SK-N-SH (cell line): ENCODE results near the gene SF3A2. TPM values are rescaled to one million over a fixed set of nuclear protein-coding genes. Genes with fewer than 3 reads are reported as not detected.

Experiments used
- CTCF ChIA-PET: fragments of 300-600, 350-600 bp; formaldehyde crosslinking; extraction: SDS; loops from one replicate; lab custom pipeline; 2021; lab: Yijun Ruan, JAX
- POLR2A ChIA-PET: fragments of 350-600 bp; sonication (Branson Sonifier 250); formaldehyde crosslinking; extraction: SDS; loops from one replicate; lab custom pipeline; 2020; ENCODE audit warnings: antibody characterized with exemption, inconsistent platforms; lab: Yijun Ruan, JAX
- DNase-seq: peaks from one replicate; pipeline ENCODE4 v3.0.0; 2012
- H2AFZ ChIP-seq: fragments of 200-600 bp; sonication (generic); 2 replicates; pipeline ENCODE4 v1.8.1; 2016; ENCODE audit warnings: antibody characterized with exemption, mild to moderate bottlenecking, low read depth
- H3F3A ChIP-seq: fragments of 200-600 bp; sonication (generic); replicated peaks from 2 replicates; pipeline ENCODE3; 2016; ENCODE audit warnings: antibody characterized with exemption, mild to moderate bottlenecking; ENCODE audit not compliant: insufficient read depth
- H3K27ac ChIP-seq, 2 experiments: fragments of 200-500 bp in 1 of 2; fragments of 200-600 bp in 1 of 2; sonication (Bioruptor generic) in 1 of 2; sonication (generic), shearing (Covaris generic) in 1 of 2; 2 replicates each; pipeline versions ENCODE4 v1.5.1 to v1.6.1; 2014 to 2016; ENCODE audit warnings: low read depth in 2 of 2, inconsistent platforms in 1 of 2, low read length in 1 of 2, mild to moderate bottlenecking in 1 of 2, mixed read lengths in 1 of 2
- H3K27me3 ChIP-seq: fragments of 200-600 bp; sonication (generic), shearing (Covaris generic); 2 replicates; pipeline ENCODE4 v1.6.1; 2016; ENCODE audit warnings: mixed run types; ENCODE audit not compliant: insufficient read depth
- H3K36me3 ChIP-seq, 2 experiments: fragments of 200-500 bp in 1 of 2; fragments of 200-600 bp in 1 of 2; sonication (Bioruptor generic) in 1 of 2; sonication (generic) in 1 of 2; replicated peaks in 1 of 2; 2 replicates each; pipeline versions ENCODE3 to v1.5.1; 2014 to 2016; ENCODE audit warnings: low read length in 1 of 2, mild to moderate bottlenecking in 1 of 2; ENCODE audit not compliant: insufficient read depth in 2 of 2, control insufficient read depth in 1 of 2
- H3K4me1 ChIP-seq, 2 experiments: fragments of 200-500 bp in 1 of 2; fragments of 200-600 bp in 1 of 2; sonication (Bioruptor generic) in 1 of 2; sonication (generic), shearing (Covaris generic) in 1 of 2; 2 replicates each; pipeline versions ENCODE4 v1.5.1 to v1.6.1; 2014 to 2016; ENCODE audit warnings: low read depth in 1 of 2, low read length in 1 of 2, mixed run types in 1 of 2; ENCODE audit not compliant: insufficient read depth in 2 of 2, control insufficient read depth in 1 of 2
- H3K4me2 ChIP-seq: fragments of 200-600 bp; sonication (generic), shearing (Covaris generic); 2 replicates; pipeline ENCODE4 v1.6.1; 2017; ENCODE audit warnings: mixed run types
- H3K4me3 ChIP-seq, 2 experiments: fragments of 200-500 bp in 1 of 2; fragments of 200-600 bp in 1 of 2; sonication (Bioruptor generic) in 1 of 2; sonication (generic), shearing (Covaris generic) in 1 of 2; 2 replicates each; pipeline versions ENCODE4 v1.5.1 to v1.8.1; 2014 to 2016; ENCODE audit warnings: low read depth in 2 of 2, inconsistent platforms in 1 of 2, low read length in 1 of 2, mild to moderate bottlenecking in 1 of 2, mixed read lengths in 1 of 2, moderate library complexity in 1 of 2
- H3K79me2 ChIP-seq: fragments of 200-600 bp; sonication (generic); 2 replicates; pipeline ENCODE4 v1.8.1; 2017; ENCODE audit warnings: mild to moderate bottlenecking; ENCODE audit not compliant: insufficient read depth
- H3K9ac ChIP-seq: fragments of 200-600 bp; sonication (generic); 2 replicates; pipeline ENCODE4 v1.6.1; 2017; ENCODE audit warnings: mixed run types
- H3K9me2 ChIP-seq: fragments of 200-600 bp; sonication (generic); 2 replicates; pipeline ENCODE4 v1.6.1; 2017; ENCODE audit warnings: mixed run types
- H3K9me3 ChIP-seq: fragments of 200-600 bp; sonication (generic); 2 replicates; pipeline ENCODE4 v1.6.1; 2017; ENCODE audit warnings: mixed run types, mild to moderate bottlenecking, moderate library complexity
- H4K20me1 ChIP-seq: fragments of 200-600 bp; sonication (generic); 2 replicates; pipeline ENCODE4 v1.6.1; 2017; ENCODE audit warnings: mild to moderate bottlenecking, mixed run types; ENCODE audit not compliant: insufficient read depth
- EP300 ChIP-seq, 2 experiments: IDR thresholded peaks; 2 replicates each; pipeline versions ENCODE4 v1.4.0 to v1.6.1; 2012; ENCODE audit warnings: borderline replicate concordance in 1 of 2, low read depth in 1 of 2, low read length in 1 of 2
- EZH2phosphoT487 ChIP-seq: fragments of 200-600 bp; sonication (generic); IDR thresholded peaks from 2 replicates; pipeline ENCODE4 v1.6.1; 2017; ENCODE audit warnings: low read depth, mixed run types, mild to moderate bottlenecking, antibody characterized with exemption, moderate library complexity, borderline replicate concordance
- FOSL2 ChIP-seq: IDR thresholded peaks from 2 replicates; pipeline ENCODE4 v1.4.0; 2012; ENCODE audit warnings: low read depth, mild to moderate bottlenecking, moderate library complexity, borderline replicate concordance
- GATA2 ChIP-seq: sonication (generic); formaldehyde crosslinking; IDR thresholded peaks from 2 replicates; pipeline ENCODE4 v1.5.0; 2020; ENCODE audit warnings: mild to moderate bottlenecking, missing genetic modification reagents
- MEF2A ChIP-seq: IDR thresholded peaks from 2 replicates; pipeline ENCODE4 v1.4.0; 2012; ENCODE audit warnings: low read depth, borderline replicate concordance
- MXI1 ChIP-seq: IDR thresholded peaks from 2 replicates; pipeline ENCODE4 v1.6.1; 2012; ENCODE audit warnings: mild to moderate bottlenecking, low read depth, low read length, improper control_type of control experiment
- NFIC ChIP-seq: IDR thresholded peaks from 2 replicates; pipeline ENCODE4 v1.4.0; 2012; ENCODE audit warnings: borderline replicate concordance
- NRF1 ChIP-seq: IDR thresholded peaks from 2 replicates; pipeline ENCODE4 v1.6.1; 2012; ENCODE audit warnings: low read depth, mild to moderate bottlenecking, low read length
- POLR2AphosphoS5 ChIP-seq: IDR thresholded peaks from 2 replicates; pipeline ENCODE4 v1.6.1; 2012; ENCODE audit warnings: low read depth, low read length
- RAD21 ChIP-seq: IDR thresholded peaks from 2 replicates; pipeline ENCODE4 v1.6.1; 2012; ENCODE audit warnings: mild to moderate bottlenecking, low read length
- RCOR1 ChIP-seq: fragments of 150-350 bp; IDR thresholded peaks from 2 replicates; pipeline ENCODE4 v1.6.1; 2017; ENCODE audit warnings: antibody characterized with exemption, low read length
- RFX5 ChIP-seq: IDR thresholded peaks from 2 replicates; pipeline ENCODE4 v1.6.1; 2012; ENCODE audit warnings: mild to moderate bottlenecking, improper control_type of control experiment, low read length
- RXRA ChIP-seq: IDR thresholded peaks from 2 replicates; pipeline ENCODE4 v1.4.0; 2012; ENCODE audit warnings: low read depth, mild to moderate bottlenecking, borderline replicate concordance
- SIN3A ChIP-seq: IDR thresholded peaks from 2 replicates; pipeline ENCODE4 v1.6.1; 2012; ENCODE audit warnings: low read depth, mild to moderate bottlenecking, low read length, moderate library complexity, borderline replicate concordance
- SMC3 ChIP-seq: IDR thresholded peaks from 2 replicates; pipeline ENCODE4 v1.6.1; 2012; ENCODE audit warnings: low read depth, low read length, improper control_type of control experiment
- TAF1 ChIP-seq: IDR thresholded peaks from 2 replicates; pipeline ENCODE4 v1.6.1; 2012; ENCODE audit warnings: low read depth, mild to moderate bottlenecking, low read length, moderate library complexity, borderline replicate concordance
- TEAD4 ChIP-seq: IDR thresholded peaks from 2 replicates; pipeline ENCODE4 v1.4.0; 2012; ENCODE audit warnings: mild to moderate bottlenecking, borderline replicate concordance; ENCODE audit not compliant: insufficient read depth
- YY1 ChIP-seq: IDR thresholded peaks from 2 replicates; pipeline ENCODE4 v1.4.0; 2012; ENCODE audit warnings: low read depth, mild to moderate bottlenecking
- WGBS: methylation state at CpG from one replicate; pipeline ENCODE4 v1.1.6; 2017; ENCODE audit warnings: low lambda C conversion rate; 5-methylcytosine and 5-hydroxymethylcytosine counted together
- polyA plus RNA-seq, 3 experiments: library from polyadenylated mRNA; depleted of rRNA; stranded (reverse); fragments of >200 nt; gene quantifications; 2 replicates each; pipeline ENCODE4 v1.2.3, GENCODE V29; 2012
- TF ChIP-seq, protein P1 (sequence below): fragments of 200-600 bp; sonication (generic); IDR thresholded peaks from 2 replicates; pipeline ENCODE4 v1.6.1; 2017; ENCODE audit warnings: antibody characterized with exemption, mild to moderate bottlenecking, moderate library complexity
- TF ChIP-seq, protein P2 (sequence below): IDR thresholded peaks from 2 replicates; pipeline ENCODE4 v1.4.0; 2012; ENCODE audit warnings: low read depth
- TF ChIP-seq, protein P3 (sequence below): fragments of 150-350 bp; IDR thresholded peaks from 2 replicates; pipeline ENCODE4 v1.6.1; 2017; ENCODE audit warnings: antibody characterized with exemption, low read length, low read depth, borderline replicate concordance
- TF ChIP-seq, protein P4 (sequence below): IDR thresholded peaks from 2 replicates; pipeline ENCODE4 v1.4.0; 2012; ENCODE audit warnings: low read depth, borderline replicate concordance

The SF3A2 gene
- polyA plus RNA-seq, 1 of the 3 experiments (the other 2 are of a cell fraction), result 55.8 TPM

DNA sequence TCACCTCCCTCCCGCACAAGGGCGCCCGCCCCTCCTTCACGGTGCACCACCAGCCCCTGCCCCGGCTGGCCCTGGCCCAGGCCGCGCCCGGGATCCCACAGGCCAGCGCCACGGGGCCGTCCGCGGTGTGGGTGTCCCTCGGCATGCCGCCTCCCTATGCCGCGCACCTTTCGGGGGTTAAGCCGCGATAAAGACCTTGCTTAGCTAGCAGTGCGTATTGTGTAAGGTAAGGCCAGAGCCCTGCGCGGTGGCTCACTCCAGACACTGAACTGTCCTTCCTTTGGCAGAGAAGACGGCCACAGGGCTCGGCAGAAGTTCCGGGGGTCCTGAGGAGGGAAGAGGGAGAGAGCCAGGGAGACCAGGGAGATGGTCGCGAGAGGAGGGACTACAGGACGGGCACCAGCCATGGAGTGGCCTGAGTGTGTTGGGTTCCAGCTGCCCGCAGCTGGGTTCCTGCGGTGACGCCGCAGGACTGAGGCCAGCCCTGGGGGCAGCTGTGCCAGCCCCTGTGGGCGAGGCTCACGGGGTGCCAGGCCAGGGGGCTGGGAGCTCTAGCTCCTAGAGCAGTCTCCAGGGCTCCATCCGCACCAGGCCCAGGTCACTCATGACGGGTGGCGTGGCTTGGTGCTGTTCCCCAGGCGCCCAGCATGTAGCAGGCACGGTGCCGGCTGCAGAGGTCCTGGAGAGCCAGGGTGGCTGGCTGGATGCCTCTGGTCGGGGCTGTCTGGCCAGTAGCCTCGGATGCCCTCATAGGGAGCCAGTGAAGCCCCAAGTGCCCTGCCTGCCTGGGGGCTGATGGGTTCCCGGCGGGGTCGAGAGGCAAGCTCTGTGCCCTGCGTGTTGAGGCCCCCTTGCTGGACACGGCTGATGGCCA, 8.2 kb upstream of the SF3A2 start (continued):
- no peak for TF ChIP-seq TEAD4
- no peak for TF ChIP-seq RXRA
- TF ChIP-seq, protein P1, sequence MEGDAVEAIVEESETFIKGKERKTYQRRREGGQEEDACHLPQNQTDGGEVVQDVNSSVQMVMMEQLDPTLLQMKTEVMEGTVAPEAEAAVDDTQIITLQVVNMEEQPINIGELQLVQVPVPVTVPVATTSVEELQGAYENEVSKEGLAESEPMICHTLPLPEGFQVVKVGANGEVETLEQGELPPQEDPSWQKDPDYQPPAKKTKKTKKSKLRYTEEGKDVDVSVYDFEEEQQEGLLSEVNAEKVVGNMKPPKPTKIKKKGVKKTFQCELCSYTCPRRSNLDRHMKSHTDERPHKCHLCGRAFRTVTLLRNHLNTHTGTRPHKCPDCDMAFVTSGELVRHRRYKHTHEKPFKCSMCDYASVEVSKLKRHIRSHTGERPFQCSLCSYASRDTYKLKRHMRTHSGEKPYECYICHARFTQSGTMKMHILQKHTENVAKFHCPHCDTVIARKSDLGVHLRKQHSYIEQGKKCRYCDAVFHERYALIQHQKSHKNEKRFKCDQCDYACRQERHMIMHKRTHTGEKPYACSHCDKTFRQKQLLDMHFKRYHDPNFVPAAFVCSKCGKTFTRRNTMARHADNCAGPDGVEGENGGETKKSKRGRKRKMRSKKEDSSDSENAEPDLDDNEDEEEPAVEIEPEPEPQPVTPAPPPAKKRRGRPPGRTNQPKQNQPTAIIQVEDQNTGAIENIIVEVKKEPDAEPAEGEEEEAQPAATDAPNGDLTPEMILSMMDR, result no peak
- TF ChIP-seq YY1, result no peak
- TF ChIP-seq TAF1, result no peak
- no peak for TF ChIP-seq EZH2phosphoT487
- no peak for TF ChIP-seq MEF2A
- TF ChIP-seq, protein P2, sequence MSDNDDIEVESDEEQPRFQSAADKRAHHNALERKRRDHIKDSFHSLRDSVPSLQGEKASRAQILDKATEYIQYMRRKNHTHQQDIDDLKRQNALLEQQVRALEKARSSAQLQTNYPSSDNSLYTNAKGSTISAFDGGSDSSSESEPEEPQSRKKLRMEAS, result no peak
- TF ChIP-seq, protein P3, sequence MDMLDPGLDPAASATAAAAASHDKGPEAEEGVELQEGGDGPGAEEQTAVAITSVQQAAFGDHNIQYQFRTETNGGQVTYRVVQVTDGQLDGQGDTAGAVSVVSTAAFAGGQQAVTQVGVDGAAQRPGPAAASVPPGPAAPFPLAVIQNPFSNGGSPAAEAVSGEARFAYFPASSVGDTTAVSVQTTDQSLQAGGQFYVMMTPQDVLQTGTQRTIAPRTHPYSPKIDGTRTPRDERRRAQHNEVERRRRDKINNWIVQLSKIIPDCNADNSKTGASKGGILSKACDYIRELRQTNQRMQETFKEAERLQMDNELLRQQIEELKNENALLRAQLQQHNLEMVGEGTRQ, result no peak

DNA sequence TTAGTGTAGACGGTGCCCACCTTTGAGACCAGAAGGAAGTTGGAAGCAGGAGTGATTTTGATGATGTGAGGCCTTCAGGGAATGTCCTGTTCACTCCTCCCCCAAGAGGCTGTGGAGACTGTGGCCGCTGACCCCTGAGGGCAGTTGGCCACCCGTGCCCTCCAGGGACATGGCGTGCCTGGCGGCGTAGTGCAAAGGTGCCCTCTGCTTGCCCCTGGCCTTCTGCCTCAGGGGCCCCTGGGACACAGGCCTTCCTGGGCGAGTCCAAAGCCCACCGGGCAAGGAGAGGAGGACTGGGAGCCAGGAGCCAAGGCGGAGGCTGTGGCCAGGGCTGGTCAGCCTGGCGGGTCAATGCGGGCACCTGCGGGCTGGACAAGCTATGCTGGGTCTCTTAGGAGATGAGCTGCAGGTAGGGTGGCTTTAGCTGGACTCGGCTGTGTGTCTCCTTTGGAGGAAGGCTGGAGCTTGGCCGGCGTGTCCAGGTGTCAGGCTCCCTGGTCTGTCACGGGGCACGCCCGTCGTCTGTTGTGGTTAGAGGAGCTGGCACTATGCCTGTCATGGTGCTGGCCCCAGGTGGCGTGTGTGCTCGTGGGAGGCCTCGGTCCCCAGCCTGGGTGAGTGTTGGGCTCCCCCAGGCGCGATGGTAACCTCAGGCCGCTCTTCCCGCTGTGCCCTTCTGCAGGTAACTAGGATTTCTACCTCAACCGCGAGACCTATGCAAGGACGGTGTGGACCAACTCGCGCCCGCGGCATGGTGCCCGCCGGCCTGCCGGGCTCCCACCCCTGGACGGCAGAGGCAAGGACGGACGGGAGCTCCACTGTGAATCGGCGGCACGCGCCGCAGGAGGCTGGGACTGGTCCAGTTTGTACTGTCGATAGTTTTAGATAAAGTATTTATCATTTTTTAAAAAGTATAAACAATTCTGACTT, 7.3 kb upstream of the SF3A2 start:
- H3K36me3 ChIP-seq, result peaks cover 5 to 51% of the 10 kb centered on the region in 2 experiments
- no peaks in the 10 kb centered on the region for H3K9me3 ChIP-seq
- H3F3A ChIP-seq, result peaks cover 24% of the 10 kb centered on the region
- POLR2A ChIA-PET, result interaction anchor here (0.6 to 1.2 kb wide), 3 partner anchors 20 to 208 kb away, joined by 3 read pairs; partner anchors contain the start of gene AMH
- H3K27ac ChIP-seq, result no peak overlapping the region; a peak in 1 of 4 replicates
- no peaks in the 10 kb centered on the region for H3K9me2 ChIP-seq
- H3K27me3 ChIP-seq, result no peaks in the 10 kb centered on the region
- no peak overlapping the region for H3K4me3 ChIP-seq
- H4K20me1 ChIP-seq, result peaks cover 16% of the 10 kb centered on the region; the same call in 1 of the 2 replicates
- H2AFZ ChIP-seq, result no peak overlapping the region
- no peak overlapping the region for H3K4me2 ChIP-seq
- 95% methylated on average over 30 of the region's 45 CpGs for WGBS
- H3K79me2 ChIP-seq, result peaks cover 26% of the 10 kb centered on the region
- H3K4me1 ChIP-seq, result peaks cover 0 to 20% of the 10 kb centered on the region in 2 experiments; a peak in 1 of 4 replicates
- H3K9ac ChIP-seq, result no peak overlapping the region
- no peak for DNase-seq
- CTCF ChIA-PET, result interaction anchor here (0.9 to 8.1 kb wide), 6 partner anchors 8 to 87 kb away, joined by 3 to 107 read pairs (median 5); no protein-coding TSS in a partner anchor
- TF ChIP-seq MEF2A (no peak), NFIC (no peak), MXI1 (no peak), RAD21 (no peak), NRF1 (no peak), TEAD4 (no peak), RCOR1 (no peak), RXRA (no peak), POLR2AphosphoS5 (no peak), RFX5 (no peak), SMC3 (no peak), SIN3A (no peak), EP300 (IDR thresholded peaks at IDR 0.05; ENCODE audit: borderline replicate concordance in 1 of 2, low read depth in 1 of 2, low read length in 1 of 2) (no peak), GATA2 (CRISPR knock-in tag) (no peak), FOSL2 (no peak)
- TF ChIP-seq, protein P4, sequence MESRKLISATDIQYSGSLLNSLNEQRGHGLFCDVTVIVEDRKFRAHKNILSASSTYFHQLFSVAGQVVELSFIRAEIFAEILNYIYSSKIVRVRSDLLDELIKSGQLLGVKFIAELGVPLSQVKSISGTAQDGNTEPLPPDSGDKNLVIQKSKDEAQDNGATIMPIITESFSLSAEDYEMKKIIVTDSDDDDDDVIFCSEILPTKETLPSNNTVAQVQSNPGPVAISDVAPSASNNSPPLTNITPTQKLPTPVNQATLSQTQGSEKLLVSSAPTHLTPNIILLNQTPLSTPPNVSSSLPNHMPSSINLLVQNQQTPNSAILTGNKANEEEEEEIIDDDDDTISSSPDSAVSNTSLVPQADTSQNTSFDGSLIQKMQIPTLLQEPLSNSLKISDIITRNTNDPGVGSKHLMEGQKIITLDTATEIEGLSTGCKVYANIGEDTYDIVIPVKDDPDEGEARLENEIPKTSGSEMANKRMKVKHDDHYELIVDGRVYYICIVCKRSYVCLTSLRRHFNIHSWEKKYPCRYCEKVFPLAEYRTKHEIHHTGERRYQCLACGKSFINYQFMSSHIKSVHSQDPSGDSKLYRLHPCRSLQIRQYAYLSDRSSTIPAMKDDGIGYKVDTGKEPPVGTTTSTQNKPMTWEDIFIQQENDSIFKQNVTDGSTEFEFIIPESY, result no peak
